Neural crest cell (in vitro differentiated cells): ENCODE results near the gene MBD3. TPM values are rescaled to one million over a fixed set of nuclear protein-coding genes. Genes with fewer than 3 reads are reported as not detected.

ENCODE experiments used
- DNase-seq: peaks from one replicate; pipeline ENCODE4 v3.0.0; 2021; ENCODE audit warnings: low read depth, mixed read lengths, low spot score
- H3K27ac Mint-ChIP-seq: one replicate; pipeline ENCODE4 v1.8.0; 2021; ENCODE audit warnings: mild to moderate bottlenecking, mixed read lengths; ENCODE audit not compliant: unreplicated experiment
- H3K27me3 Mint-ChIP-seq: 2 replicates; pipeline ENCODE4 v1.8.0; 2021; ENCODE audit warnings: low read depth, mild to moderate bottlenecking, mixed read lengths
- H3K36me3 Mint-ChIP-seq: 2 replicates; pipeline ENCODE4 v1.8.0; 2021; ENCODE audit warnings: low read depth, mild to moderate bottlenecking, mixed read lengths
- H3K4me1 Mint-ChIP-seq: 2 replicates; pipeline ENCODE4 v1.8.0; 2021; ENCODE audit warnings: mixed read lengths
- H3K4me3 Mint-ChIP-seq: one replicate; pipeline ENCODE4 v1.8.0; 2021; ENCODE audit warnings: mild to moderate bottlenecking, mixed read lengths
- H3K9me3 Mint-ChIP-seq: 2 replicates; pipeline ENCODE4 v1.8.0; 2021; ENCODE audit warnings: mixed read lengths
- CTCF ChIP-seq: fragments of 200-600 bp; sonication (generic); conservative IDR thresholded peaks from 2 replicates; pipeline ENCODE4 v1.5.0; 2021; ENCODE audit warnings: antibody characterized with exemption, mild to moderate bottlenecking
- total RNA-seq: library from RNA; stranded (reverse); gene quantifications from 2 replicates; pipeline ENCODE4 v1.2.1, GENCODE V29; 2021

Gene MBD3
- total RNA-seq, 1 donor from 2014 or later: 168 TPM

GRCh38 chr19:1524972-1525325 is 67.7 kb downstream of the MBD3 start:
- Mint-ChIP-seq H3K4me1 (peaks cover 7% of the 10 kb centered on the region), H3K4me3 (no peak overlapping the region), H3K9me3 (no peaks in the 10 kb centered on the region), H3K27me3 (peaks cover 57% of the 10 kb centered on the region), H3K36me3 (no peaks in the 10 kb centered on the region), H3K27ac (no peak overlapping the region)
- no peak for DNase-seq
- TF ChIP-seq CTCF: no peak

GRCh38 chr19:1524287-1524971 is 68.2 kb downstream of the MBD3 start:
- Mint-ChIP-seq H3K27me3 (peaks cover 57% of the 10 kb centered on the region), H3K9me3 (no peaks in the 10 kb centered on the region), H3K4me1 (peaks cover 7% of the 10 kb centered on the region), H3K27ac (no peak overlapping the region), H3K36me3 (no peaks in the 10 kb centered on the region), H3K4me3 (no peak overlapping the region)
- no peak for TF ChIP-seq CTCF
- no peak for DNase-seq

Other genes with a start within 250 kb of the MBD3 start
- gene NDUFS7, start 209.0 kb downstream of the MBD3 start, total RNA-seq: 89.7 and 90.6 TPM in 2 replicates
- gene GAMT, start 191.3 kb downstream of the MBD3 start, total RNA-seq: 42.6 and 45.6 TPM in 2 replicates
- 146 and 157 TPM in 2 replicates for gene DAZAP1, start 185.3 kb downstream of the MBD3 start, total RNA-seq
- 1,578 and 1,580 TPM in 2 replicates for gene RPS15, start 154.5 kb downstream of the MBD3 start, total RNA-seq
- gene APC2, start 142.7 kb downstream of the MBD3 start, total RNA-seq: 39.2 and 43.0 TPM in 2 replicates
- gene C19orf25, start 113.7 kb downstream of the MBD3 start, total RNA-seq: 34.5 and 41.5 TPM in 2 replicates
- gene PCSK4, start 102.5 kb downstream of the MBD3 start, total RNA-seq: 10.4 and 11.7 TPM in 2 replicates
- 8.2 and 8.7 TPM in 2 replicates for gene REEP6, start 101.7 kb downstream of the MBD3 start, total RNA-seq
- not detected in 2 replicates for gene ADAMTSL5, start 79.8 kb downstream of the MBD3 start, total RNA-seq
- gene PLK5, start 68.8 kb downstream of the MBD3 start, total RNA-seq: not detected in 2 replicates
- 102 and 103 TPM in 2 replicates for gene MEX3D, start 24.5 kb downstream of the MBD3 start, total RNA-seq
- 149 and 165 TPM in 2 replicates for gene UQCR11, start 12.6 kb upstream of the MBD3 start, total RNA-seq
- 348 and 354 TPM in 2 replicates for gene TCF3, start 59.8 kb upstream of the MBD3 start, total RNA-seq
- 0.93 and 1.0 TPM in 2 replicates for gene ONECUT3, start 160.6 kb upstream of the MBD3 start, total RNA-seq
- 1.1 and 1.5 TPM in 2 replicates for gene ATP8B3, start 219.4 kb upstream of the MBD3 start, total RNA-seq